ENCODE results near the gene DPF3.

GRCh38 chr14:72605096-72605920, 288.6 kb downstream of the DPF3 start:
- TF ChIP-seq RAD21 (IDR thresholded peaks at IDR 0.05; ENCODE audit: low read depth) (no peak), MAX (IDR thresholded peaks at IDR 0.05) (no peak), CREB1 (IDR thresholded peaks at IDR 0.05; ENCODE audit: low read depth) (no peak), FOXM1 (IDR thresholded peaks at IDR 0.05; ENCODE audit: borderline replicate concordance, low read depth) (no peak), REST (IDR thresholded peaks at IDR 0.05; ENCODE audit: low read depth) (no peak), USF1 (IDR thresholded peaks at IDR 0.05) (no peak), CEBPB (IDR thresholded peaks at IDR 0.05) (no peak), EP300 (IDR thresholded peaks at IDR 0.05; ENCODE audit: borderline replicate concordance) (no peak), TEAD4 (IDR thresholded peaks at IDR 0.05) (no peak), TAF1 (IDR thresholded peaks at IDR 0.05; ENCODE audit: low read depth) (no peak), EGR1 (IDR thresholded peaks at IDR 0.05) (no peak), YY1 (IDR thresholded peaks at IDR 0.05; ENCODE audit: low read depth) (no peak), NFIC (IDR thresholded peaks at IDR 0.05) (no peak)
